HFFc6 (cell line): ENCODE data around the gene MAGEA11. TPM values are rescaled to one million over a fixed set of nuclear protein-coding genes. Genes with fewer than 3 reads are reported as not detected.
"Not testable (repeated sequence)": the region's sequence is repeated elsewhere in the genome, so short reads cannot be mapped to it uniquely, and the experiment has no call there.

ENCODE experiments used
- DNase-seq: peaks from one replicate; pipeline ENCODE4 v3.0.0-alpha.2; 2018
- H3K27ac Mint-ChIP-seq: 2 replicates; pipeline ENCODE4 v1.8.0; 2020; ENCODE audit warnings: mild to moderate bottlenecking, mixed read lengths
- H3K27me3 Mint-ChIP-seq: 2 replicates; pipeline ENCODE4 v1.8.0; 2021; ENCODE audit warnings: mild to moderate bottlenecking, moderate library complexity, mixed read lengths; ENCODE audit not compliant: insufficient read depth
- H3K36me3 Mint-ChIP-seq: 2 replicates; pipeline ENCODE4 v1.8.0; 2021; ENCODE audit warnings: low read depth, mixed read lengths
- H3K4me1 Mint-ChIP-seq: 2 replicates; pipeline ENCODE4 v1.8.0; 2020; ENCODE audit warnings: low read depth, mixed read lengths
- H3K4me3 Mint-ChIP-seq: 2 replicates; pipeline ENCODE4 v1.8.0; 2020; ENCODE audit warnings: mild to moderate bottlenecking, moderate library complexity, mixed read lengths
- H3K9me3 Mint-ChIP-seq: 2 replicates; pipeline ENCODE4 v1.8.0; 2020; ENCODE audit warnings: mild to moderate bottlenecking, mixed read lengths
- CTCF ChIP-seq: fragments of 200-600 bp; sonication (generic); IDR thresholded peaks from 2 replicates; pipeline ENCODE4 v1.5.0; 2021; ENCODE audit warnings: antibody characterized with exemption, mild to moderate bottlenecking
- total RNA-seq, 6 experiments: library from RNA; stranded (reverse); fragmentation: NEBNext Ultra II Directional; extraction: Animal tissue kit (Norgen Biotek cat#: 25700); gene quantifications; 2 replicates in 1 of 6; 3 replicates in 5 of 6; pipeline ENCODE4 v1.2.3, GENCODE V29; 2021

Gene MAGEA11
- total RNA-seq, 6 experiments from 2014 or later = 0.16 to 0.23 (median 0.20) TPM; not detected in 2

GRCh38 chrX:149721778-149722177, 9.9 kb downstream of the MAGEA11 start:
- no peak for TF ChIP-seq CTCF
- H3K4me3 Mint-ChIP-seq = no peak overlapping the region
- no peak for DNase-seq
- no peaks in the 10 kb centered on the region for H3K9me3 Mint-ChIP-seq
- no peaks in the 10 kb centered on the region for H3K4me1 Mint-ChIP-seq
- H3K27me3 Mint-ChIP-seq = no peaks in the 10 kb centered on the region
- no peak overlapping the region for H3K27ac Mint-ChIP-seq
- H3K36me3 Mint-ChIP-seq = no peaks in the 10 kb centered on the region

DNA sequence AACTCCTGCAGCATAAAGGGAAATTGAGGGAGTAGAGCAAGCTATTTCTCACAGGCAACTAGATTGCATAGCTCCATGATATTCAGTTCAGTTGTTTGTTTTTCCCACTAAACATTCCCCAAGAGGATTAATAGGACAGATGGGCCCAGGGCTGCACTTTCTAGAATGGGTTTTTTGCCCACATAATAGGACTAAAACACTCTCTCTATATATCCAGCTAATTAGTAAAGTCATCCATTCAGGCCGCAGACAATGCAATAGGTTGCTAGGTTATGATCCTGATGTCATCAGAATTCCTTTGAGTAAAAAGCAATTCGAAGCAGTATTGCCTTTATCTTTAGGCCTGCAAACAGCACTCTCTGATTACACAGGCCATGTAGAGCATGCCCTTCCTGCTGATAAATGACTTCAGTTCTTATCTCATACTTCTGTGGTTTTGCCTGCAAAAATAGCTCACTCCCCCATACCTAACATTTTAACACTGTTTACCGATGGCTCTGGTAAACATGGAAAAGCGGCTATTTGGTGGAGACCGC, 11.8 kb downstream of the MAGEA11 start:
- not testable (repeated sequence) for H3K27me3 Mint-ChIP-seq, H3K9me3 Mint-ChIP-seq, H3K4me3 Mint-ChIP-seq, DNase-seq, H3K4me1 Mint-ChIP-seq, H3K36me3 Mint-ChIP-seq, H3K27ac Mint-ChIP-seq

GRCh38 chrX:149727308-149727707, 15.4 kb downstream of the MAGEA11 start:
- not testable (repeated sequence) for H3K27me3 Mint-ChIP-seq, H3K9me3 Mint-ChIP-seq, H3K4me1 Mint-ChIP-seq, H3K4me3 Mint-ChIP-seq, DNase-seq, H3K36me3 Mint-ChIP-seq, H3K27ac Mint-ChIP-seq

GRCh38 chrX:149742269-149742668, 30.4 kb downstream of the MAGEA11 start:
- not testable (repeated sequence) for H3K4me3 Mint-ChIP-seq, H3K27ac Mint-ChIP-seq, H3K9me3 Mint-ChIP-seq, H3K4me1 Mint-ChIP-seq, H3K36me3 Mint-ChIP-seq, DNase-seq, H3K27me3 Mint-ChIP-seq

GRCh38 chrX:149746390-149747007, 34.6 kb downstream of the MAGEA11 start:
- not testable (repeated sequence) for H3K9me3 Mint-ChIP-seq, H3K27ac Mint-ChIP-seq, H3K4me1 Mint-ChIP-seq, H3K27me3 Mint-ChIP-seq, H3K36me3 Mint-ChIP-seq, DNase-seq, H3K4me3 Mint-ChIP-seq

DNA sequence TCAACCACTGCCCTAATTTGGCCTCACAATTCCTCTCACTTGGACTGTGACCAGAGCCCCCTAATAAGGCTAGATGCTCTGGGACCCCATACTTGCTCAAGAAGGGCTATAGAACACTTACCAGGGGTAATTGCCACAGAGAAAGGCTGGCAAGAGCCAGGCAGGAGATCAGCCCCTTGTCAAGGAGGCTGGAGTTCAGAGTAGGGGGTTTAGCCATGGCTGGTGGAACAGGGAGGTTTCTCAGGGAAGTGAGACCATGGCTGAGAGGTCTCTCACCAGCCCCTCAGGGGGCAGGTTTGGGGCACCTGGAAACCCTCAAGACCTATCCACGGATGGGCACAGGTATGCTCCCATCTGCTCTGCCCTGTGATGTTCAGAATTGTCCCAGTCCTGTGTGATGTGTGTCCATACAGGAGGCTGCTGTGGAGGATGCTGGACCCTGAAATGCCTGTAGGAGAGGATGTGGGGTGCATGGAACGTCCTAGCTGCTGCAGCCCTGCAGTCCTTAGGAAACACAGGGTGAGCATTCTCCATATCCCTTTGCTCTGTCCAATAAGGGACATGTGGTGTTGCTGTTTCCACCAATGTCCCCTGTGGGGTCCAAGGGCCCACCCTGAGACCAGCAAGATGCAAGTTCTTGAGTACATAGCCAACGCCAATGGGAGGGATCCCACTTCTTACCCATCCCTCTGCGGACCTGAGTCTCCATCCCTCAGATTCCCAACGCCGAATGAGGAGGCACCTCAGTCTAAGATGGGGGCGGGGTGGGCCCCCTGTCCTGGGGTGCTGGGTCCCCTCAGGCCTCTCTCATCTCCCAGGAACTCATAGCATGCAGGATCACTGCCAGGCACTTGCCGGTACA, 45.6 kb downstream of the MAGEA11 start:
- Mint-ChIP-seq H3K27me3 (peaks cover 4% of the 10 kb centered on the region), H3K27ac (no peak overlapping the region), H3K36me3 (no peaks in the 10 kb centered on the region), H3K9me3 (no peaks in the 10 kb centered on the region), H3K4me1 (no peaks in the 10 kb centered on the region), H3K4me3 (no peak overlapping the region)
- no peak for TF ChIP-seq CTCF
- no peak for DNase-seq

DNA sequence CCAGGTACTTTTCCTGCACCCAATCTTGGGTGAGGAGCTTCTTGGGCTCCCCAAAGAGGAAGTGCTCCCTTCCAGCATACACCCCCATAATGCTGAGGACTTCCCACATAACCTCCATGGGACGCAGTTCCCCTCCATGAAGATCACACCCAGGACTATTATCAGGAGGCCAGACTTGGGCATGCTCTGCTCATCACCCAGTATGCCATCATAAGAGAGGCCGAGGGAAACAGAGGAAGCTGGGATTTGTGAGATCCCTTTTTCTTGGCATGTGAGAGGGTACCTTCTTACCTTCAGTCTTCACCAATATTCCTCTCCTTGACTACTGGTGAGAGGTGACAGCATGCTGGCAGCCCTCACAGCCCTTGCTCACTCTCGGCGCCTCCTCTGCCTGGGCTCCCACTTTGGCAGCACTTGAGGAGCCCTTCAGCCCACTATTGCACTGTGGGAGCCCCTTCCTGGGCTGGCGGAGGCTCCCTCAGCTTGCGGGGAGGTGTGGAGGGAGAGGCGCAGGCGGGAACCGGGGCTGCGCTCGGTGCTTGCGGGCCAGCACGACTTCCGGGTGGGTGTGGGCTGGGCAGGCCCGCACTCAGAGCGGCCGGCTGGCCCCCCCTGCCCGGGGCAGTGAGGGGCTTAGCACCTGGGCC, 46.3 kb downstream of the MAGEA11 start:
- no peak for DNase-seq
- no peak for TF ChIP-seq CTCF
- Mint-ChIP-seq H3K27ac (no peak overlapping the region), H3K4me1 (no peaks in the 10 kb centered on the region), H3K4me3 (no peak overlapping the region), H3K36me3 (no peaks in the 10 kb centered on the region), H3K9me3 (no peaks in the 10 kb centered on the region), H3K27me3 (peaks cover 4% of the 10 kb centered on the region)

DNA sequence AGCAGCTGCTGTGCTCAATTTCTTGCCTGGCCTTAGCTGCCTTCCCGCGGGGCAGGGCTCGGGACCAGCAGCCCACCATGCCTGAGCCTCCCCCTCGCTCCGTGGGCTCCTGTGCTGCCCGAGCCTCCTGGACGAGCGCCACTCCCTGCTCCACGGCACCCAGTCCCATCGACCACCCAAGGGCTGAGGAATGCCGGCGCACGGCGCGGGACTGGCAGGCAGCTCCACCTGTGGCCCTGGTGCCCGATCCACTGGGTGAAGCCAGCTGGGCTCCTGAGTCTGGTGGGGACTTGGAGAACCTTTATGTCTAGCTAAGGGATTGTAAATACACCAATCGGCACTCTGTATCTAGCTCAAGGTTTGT, 46.8 kb downstream of the MAGEA11 start:
- H3K27ac Mint-ChIP-seq = not testable (repeated sequence)

More for the DNA sequence above, 46.8 kb downstream of the MAGEA11 start:
- DNase-seq, H3K27me3 Mint-ChIP-seq, H3K36me3 Mint-ChIP-seq, H3K9me3 Mint-ChIP-seq, H3K4me1 Mint-ChIP-seq, H3K4me3 Mint-ChIP-seq: not testable (repeated sequence)
